Endothelial cell of hepatic sinusoid (primary cell): ENCODE results near the gene MYF6.

Source experiments
- in situ Hi-C: cut with HindIII; loops from 2 replicates; pipeline ENCODE4 v1.10.0; 2017; ENCODE audit warnings: low sequenced_read_pairs

MYF6 gene

DNA sequence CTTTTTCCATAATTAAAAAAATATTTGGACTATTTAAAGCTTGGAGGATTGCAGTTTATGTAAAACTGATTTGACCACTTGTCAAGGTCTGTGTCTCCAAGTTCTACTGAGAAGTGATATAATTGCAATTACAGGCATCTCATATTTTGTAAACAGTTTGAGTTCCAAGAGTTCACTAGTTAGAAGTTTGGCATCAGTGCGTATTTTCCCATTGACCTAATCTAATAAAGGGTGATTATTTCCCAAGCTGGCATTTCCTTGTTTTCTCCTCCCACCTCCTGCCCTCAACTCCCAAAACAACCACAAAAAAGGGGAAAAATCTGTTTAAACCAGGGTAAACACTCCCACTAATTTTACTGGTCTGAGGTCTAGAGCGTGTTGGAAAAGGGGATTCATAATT, 3.0 kb upstream of the MYF6 start:
- in situ Hi-C loops = no loop called here

DNA sequence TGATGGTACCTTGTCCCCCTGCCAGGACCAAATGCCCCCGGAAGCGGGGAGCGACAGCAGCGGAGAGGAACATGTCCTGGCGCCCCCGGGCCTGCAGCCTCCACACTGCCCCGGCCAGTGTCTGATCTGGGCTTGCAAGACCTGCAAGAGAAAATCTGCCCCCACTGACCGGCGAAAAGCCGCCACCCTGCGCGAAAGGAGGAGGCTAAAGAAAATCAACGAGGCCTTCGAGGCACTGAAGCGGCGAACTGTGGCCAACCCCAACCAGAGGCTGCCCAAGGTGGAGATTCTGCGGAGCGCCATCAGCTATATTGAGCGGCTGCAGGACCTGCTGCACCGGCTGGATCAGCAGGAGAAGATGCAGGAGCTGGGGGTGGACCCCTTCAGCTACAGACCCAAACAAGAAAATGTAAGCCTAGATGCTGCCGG, 410 bp downstream of the MYF6 start:
- in situ Hi-C loops = no loop called here

DNA sequence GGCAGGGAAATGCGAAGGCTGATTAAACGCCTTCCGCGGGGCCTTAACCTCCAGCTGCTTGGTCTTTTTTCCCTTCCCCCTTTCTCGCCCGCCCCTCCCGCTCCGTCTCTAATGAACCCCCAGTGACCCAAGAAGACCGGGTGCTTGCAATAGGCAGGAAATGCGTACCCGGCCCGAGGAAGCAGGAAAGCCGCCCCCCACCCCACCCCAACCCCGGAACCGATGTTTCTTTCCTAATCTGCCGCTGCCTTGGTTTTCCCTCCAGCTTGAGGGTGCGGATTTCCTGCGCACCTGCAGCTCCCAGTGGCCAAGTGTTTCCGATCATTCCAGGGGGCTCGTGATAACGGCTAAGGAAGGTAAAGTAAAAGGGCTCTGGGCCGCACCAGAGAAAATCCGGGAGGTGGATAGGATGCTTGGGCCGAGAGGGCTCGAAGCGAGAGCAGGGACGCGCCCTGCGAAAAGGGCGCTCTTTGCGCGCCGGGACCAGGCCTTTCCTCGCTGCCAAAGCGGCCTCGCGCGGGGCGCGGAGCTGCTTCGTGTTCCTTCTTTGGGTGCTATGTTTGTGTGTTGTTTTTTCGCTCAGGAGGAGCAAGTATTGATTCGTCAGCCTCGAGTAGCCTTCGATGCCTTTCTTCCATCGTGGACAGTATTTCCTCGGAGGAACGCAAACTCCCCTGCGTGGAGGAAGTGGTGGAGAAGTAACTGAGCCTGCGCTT, 983 bp downstream of the MYF6 start:
- in situ Hi-C loops = no loop called here

DNA sequence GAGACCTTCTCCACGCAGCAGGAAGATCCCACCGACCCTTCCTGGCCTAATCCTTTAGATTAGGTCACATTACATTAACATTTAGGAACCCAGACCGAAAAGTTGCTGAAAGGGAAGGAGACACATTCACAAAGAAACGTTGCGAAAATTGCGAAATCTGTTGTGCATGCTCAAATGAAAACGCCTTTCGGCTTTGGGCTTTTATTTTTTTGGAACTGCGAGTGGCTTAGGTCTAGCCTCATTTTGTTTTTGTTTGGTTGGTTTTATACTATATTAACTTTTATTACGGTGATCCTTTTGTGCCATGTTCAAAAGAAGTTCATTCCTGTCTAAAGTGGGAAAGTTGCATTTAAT, 1.5 kb downstream of the MYF6 start:
- in situ Hi-C loops = no loop called here

DNA sequence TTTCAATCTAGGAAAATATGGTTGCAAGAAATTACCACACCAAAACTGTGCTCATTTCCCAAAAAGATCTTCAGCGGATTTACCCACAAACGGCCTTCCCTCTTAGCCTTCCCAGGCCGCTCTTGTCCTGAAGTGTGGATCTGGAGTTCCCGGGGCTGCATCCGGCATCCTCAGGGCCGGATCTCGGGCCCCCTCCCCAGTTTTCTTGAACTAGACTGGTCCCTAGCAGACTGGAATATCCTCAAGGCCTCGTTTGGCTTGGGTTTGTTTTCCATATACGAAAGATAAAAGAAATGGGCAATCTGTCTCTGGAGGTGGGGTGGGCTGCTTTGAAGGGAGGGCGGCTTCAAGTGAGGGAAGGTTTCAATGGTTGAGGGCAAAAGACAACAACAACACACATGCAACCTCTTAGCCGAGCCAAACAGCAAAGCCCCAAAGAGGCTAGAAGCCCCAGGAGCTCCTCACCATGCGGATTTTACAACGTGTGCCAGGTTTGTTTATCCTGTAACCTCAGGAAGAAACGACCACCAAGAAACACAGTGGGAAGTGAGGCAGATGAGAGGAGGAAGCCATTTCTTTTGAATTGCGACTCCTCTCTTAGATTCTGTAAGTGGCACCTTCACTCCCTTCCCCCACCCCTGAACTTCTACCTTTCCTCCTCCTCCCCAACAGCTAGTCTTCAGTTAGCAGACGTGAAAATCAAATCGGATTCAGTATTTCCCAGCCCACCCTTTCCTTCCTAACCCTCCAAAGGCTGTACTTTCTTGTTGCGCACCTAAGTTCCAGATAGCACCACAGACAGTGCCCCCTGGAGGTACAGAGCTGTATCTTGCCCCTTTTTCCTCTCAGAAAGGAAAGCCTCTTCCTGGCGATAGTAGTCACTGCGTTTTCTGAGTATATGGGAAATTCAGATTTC, 2.6 kb downstream of the MYF6 start:
- in situ Hi-C loops = no loop called here

DNA sequence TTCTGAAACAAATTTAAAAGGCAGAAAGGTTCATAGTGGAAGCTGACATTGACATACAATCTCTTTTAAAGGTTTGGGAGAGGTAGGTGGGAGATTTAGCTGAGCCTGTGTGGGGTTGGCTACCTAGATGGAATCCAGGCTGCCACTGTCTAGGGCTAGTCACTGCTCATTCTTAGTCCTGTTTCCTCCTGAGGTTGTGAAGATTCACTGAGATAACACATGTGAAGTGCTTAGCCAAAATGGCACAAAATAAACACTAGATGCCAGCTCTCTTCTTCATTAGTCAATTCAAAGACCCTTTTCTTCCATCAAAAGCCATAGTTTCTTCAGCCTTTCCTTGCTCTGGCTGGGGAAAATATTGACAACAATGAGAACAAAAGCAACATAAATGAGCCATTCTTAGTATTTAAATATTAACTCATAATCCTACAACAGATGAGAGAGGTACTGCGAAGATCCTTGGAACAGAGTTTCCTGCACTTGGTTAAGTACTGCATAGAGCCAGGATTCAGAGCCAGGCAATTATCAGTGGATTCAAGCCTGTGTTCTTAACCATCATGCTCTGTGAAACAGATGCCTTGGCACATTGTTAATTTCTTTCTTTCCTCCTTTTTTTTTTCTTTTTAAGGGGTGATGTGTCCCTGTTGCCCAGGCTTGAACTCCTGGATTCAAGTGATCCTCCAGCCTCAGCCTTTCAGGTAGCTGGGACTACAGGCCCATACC, 3.5 kb downstream of the MYF6 start:
- in situ Hi-C loops = no loop called here

DNA sequence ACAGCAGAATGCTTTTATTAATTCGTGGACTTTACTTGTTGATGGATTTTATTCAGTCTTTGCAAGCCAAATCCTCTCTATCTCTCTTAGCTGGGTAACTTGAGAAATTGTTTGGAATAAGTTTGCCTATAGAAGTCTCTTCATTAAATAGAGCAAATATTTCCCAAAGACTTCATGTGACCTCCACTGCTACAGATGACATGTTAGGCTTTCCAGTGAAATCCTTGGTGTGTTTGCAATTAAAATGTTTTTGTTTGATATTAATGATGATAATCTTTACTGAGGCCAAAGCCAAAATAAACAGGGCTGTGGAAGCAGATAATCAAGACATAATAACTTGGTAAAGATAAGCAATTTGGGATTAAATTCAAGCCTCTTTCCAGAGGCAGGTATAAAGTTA, 4.4 kb downstream of the MYF6 start:
- in situ Hi-C loops = no loop called here

DNA sequence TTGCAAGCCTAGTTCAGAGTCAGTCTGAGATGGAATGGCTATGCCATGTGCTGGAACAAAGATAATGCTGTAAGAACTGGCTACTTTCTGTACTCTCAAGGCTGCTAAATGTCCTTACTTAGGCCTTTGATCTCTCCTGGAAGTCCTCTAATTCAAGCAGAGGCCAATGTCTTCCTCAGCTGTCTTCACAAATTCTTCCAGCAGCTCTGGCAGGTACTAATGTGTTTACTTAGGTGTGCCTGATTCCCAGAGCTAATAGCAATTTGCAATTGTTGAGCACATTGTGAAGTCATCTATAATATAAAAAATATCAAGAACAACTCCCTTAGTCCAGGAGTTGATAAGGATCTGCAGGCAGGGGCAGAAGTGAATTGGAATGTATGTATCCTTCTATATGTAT, 5.4 kb downstream of the MYF6 start:
- in situ Hi-C loops = no loop called here

DNA sequence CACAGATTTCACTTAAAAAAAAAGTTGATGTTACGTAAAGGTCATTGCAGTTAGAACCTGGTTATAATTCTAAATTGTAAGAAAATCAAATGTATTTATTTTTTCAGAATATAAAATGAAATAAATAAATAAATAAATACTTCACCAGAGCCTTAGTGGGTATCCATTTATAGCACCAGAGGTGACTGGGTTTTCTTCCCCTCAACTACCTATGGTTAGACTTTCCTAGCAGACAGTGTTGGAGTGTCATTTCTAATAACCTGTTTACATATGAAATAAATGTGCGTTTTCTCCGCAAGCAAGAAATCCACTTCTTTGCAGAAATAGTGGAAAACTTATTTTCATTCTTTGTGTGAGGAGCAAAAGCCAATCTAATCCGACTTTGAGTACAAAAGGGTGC, 6.0 kb downstream of the MYF6 start:
- in situ Hi-C loops = no loop called here

DNA sequence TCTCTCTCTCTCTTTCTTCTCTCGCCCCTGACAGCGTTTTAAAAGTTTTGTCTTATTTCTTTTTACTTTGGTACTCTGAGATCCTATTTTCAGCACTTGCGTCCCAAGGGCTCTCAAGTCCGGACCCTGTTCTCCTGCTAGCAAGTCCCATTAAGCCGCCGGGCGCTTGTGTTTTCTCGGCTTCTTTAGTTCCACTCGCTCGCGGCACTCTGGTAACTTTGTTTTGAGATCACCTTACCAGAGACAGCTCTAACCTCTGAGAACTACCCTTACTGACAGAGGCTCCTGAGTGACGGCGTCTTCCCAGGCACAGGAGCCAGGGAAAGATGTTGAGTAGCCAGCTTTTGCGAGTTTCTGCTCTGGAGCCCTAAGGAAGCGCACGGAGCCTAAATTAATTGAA, 6.6 kb downstream of the MYF6 start:
- in situ Hi-C loops = no loop called here

DNA sequence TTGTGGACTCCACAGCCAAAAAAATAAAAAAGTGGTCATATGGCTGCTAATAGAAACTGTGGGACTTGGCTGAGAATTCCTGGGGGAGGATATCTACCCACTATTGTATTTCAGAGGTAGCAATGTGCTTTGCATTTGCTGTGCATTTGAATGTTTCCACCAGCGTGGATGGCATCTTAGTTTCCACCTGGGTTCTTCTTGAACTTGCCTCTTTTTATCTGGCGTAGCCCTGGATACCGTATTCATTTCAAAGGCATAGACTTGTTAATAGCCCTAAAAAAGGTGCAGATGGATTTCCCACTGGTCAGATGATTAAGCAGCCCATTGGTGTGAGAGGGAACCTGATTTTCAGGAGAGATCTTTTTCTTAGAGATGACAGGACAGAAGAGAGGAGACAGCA, 7.4 kb downstream of the MYF6 start:
- in situ Hi-C loops = no loop called here

DNA sequence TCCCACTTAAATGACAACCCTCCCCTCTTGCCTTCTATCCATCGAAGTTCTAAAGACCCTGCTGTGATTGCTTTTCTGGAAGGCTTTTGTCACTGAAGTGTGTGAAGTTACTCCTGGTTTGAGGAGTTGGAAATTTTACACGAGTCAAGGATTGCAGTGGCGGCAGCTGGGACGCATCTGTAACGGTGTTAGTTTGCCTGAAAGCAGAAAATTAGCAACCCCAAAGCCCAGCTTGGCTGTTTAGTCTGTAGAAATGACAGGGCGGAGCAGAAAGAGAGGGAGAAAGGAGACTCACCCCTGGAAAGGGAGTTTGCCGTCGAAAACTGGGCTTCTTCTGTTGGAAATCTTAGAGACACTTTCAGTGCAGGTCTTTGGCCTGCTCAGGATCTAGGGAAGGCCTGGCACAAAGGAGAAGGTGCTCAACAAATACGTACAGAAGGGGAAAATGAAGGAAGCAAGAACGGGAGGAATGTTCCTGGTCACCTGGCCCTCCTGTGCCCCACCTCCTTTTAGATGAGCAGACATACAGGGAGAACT, 8.3 kb downstream of the MYF6 start:
- in situ Hi-C loops = no loop called here

DNA sequence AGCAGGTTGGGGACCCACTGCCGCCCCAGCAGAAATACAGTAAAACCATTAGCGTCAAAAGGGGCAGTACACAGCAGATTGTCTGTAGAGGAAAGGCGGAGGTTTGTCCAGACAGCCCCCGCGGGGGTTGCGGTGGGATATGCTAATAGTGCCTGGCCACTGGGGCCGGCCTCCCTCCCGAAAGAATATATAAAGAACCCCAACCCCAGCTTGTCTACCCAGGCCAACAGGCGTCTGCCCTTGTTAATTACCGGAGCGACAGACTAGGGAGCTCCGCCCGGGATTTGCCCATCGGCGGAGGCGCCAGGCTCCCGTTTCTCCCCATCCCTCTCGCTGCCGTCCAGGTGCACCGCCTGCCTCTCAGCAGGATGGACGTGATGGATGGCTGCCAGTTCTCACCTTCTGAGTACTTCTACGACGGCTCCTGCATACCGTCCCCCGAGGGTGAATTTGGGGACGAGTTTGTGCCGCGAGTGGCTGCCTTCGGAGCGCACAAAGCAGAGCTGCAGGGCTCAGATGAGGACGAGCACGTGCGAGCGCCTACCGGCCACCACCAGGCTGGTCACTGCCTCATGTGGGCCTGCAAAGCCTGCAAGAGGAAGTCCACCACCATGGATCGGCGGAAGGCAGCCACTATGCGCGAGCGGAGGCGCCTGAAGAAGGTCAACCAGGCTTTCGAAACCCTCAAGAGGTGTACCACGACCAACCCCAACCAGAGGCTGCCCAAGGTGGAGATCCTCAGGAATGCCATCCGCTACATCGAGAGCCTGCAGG, 9.4 kb downstream of the MYF6 start, which contains the start of gene MYF5:
TSS of gene MYF5 (plus strand) at position 217 of the 774 bp plus-strand sequence. CDS start at position 369, 152 bp downstream.
- in situ Hi-C loops = no loop called here

DNA sequence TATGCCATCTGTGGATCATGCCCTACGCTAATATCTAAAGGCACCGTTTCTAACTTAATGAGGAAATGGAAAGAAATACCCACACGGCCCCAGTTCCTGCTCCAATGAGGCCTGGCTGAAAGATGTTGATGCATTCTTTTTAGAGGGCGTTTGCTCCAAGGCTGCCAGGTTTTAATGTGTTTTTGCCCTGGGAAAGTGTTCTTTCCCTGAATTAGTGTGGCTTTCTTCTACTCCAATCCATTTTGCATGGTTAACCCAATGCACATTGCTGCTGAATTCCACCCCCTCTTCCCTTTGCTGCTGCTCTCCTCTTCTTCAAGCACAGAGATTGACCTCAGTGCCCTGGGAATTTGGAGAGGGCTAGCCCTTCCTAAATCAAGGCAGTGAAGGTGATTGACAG, 10.4 kb downstream of the MYF6 start:
- in situ Hi-C loops = no loop called here

DNA sequence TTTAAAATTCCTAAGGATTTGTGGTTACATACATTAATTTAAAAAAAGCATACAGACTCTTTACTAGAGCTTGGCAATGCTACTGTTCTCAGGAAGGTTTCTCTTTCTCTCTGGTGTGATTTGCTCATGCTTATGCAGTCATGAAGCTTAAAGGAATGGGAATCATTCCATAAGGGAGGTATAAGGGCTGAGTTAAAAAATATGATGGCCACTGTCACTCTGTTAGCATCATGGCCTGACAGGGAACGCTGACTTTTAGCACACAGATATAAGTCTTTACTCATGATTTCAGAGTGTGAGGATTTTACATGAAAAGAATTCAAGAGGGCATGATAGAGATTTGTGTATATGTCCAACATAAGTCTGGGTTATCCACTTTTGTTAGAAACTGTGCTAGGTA, 13.1 kb downstream of the MYF6 start:
- in situ Hi-C loops = no loop called here

DNA sequence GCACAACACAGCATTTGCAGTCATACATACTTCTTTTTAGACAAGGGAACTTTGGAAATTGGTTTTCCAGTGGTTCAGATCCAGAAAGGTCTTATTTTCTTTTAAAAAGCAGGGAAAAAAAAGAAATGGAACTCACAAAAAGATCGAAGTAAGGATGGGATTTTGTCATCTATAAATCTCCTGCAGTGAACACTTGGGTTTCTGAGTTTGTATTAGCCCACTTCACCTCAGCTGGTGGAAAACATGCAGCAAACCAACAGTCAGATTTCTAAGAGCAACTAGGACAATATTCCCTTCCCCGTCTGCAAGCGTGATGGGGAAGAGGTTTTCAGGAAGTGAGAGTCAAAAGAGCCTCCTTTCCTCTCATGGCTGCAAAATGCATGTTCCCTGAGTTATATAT, 13.9 kb downstream of the MYF6 start:
- in situ Hi-C loops = no loop called here

DNA sequence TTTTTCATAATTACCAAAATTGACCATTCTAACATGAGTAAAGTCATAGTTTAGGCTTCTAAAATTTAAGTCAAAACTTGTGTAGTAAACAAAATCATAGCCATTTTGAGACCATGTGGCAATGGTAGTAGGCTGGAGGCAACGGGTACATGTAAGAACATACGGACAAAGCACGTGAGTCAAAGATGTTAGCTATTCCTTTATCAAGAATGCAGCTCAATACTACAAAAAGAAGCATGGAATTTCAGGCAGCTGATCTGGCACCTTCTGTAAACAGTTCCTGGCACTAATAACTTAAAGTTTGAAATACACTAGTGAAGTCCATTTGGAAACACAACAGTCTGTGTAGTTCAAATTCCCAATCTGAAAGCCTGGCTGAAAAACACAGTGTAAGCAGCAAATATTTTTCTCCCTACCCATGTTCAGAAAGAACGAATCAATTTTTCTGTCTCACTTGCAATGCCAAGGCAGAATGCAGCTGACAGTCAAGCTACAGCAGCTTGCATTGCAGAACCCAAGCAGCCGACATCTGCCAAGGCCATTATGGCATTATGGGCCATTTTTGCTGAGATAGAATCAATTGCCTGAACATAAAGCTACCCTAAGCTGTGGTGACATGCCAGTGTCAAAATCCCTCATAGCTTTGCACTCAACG, 38.5 kb downstream of the MYF6 start:
- in situ Hi-C loops = no loop called here

DNA sequence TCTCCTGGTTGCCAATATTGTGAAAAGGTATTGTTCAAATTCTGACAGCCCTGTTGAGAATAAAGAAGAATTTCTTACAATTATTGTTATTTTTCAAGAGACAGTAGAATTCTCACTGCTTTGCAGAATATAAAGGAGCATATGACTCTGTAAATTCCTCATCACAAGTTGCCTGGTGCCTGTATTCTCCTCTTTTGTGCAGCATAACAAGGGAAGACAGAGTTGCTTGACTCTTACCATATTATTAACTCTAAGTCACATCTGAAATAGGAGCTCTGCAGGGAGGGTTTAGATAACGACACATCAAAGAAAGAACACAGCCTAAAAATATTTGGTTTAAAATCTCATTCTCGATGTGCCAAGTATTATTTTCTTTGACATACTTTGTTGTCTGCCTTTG, 40.4 kb downstream of the MYF6 start:
- in situ Hi-C loops = no loop called here

DNA sequence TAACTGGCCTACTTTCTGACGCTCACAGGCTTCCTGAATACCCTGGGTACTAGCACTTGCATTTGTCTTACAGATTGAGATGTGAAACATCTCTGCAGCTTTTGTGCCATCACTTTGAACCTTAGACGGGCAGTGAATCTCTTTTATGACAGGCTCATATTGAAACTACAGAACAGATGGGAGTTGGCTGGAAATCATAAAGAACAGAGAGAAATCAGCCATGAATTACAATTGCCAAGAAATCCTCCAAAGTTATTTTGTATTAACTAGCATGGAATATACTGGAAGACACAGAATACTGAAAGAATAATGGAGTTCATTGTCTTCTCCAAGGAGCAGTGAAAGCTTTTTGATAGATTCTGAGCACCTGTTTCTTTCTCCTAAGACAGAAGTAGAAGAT, 42.0 kb downstream of the MYF6 start:
- in situ Hi-C loops = no loop called here

DNA sequence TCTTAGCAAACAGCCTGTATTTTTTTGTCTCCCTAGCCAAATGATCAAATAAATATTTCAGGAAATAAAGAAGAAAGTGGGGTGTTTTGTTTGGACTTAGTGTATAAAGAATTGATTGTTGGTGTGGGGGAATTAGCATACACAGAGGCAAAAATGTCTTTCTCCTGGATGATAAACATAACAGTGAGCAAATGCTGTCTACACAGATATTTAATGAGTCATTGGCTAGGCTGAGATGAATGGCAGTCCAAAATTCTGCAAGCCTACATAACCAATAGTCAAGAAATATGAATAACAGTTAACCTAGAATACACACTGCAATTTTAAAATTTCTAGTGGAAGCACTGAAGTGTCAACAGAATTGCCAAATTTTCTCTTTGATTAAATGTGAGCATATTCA, 45.0 kb downstream of the MYF6 start:
- in situ Hi-C loops = no loop called here
